ENCODE results near the gene METAP2.

The METAP2 gene

GRCh38 chr12:95516757-95517156, 42.8 kb downstream of the METAP2 start:
- no peak for DNase-seq

GRCh38 chr12:95517246-95517645, 43.3 kb downstream of the METAP2 start:
- no peak for DNase-seq

- no peak for DNase-seq
Observed at GRCh38 chr12:95518944-95519343, 45.0 kb downstream of the METAP2 start.

GRCh38 chr12:95520816-95521215, 46.9 kb downstream of the METAP2 start:
- DNase-seq = no peak

GRCh38 chr12:95522692-95523091, 48.7 kb downstream of the METAP2 start:
- no peak for DNase-seq

- DNase-seq = no peak
Observed at GRCh38 chr12:95528431-95528830, 54.5 kb downstream of the METAP2 start.

GRCh38 chr12:95529693-95530225, 55.8 kb downstream of the METAP2 start:
- DNase-seq = no peak

GRCh38 chr12:95532851-95533250, 58.9 kb downstream of the METAP2 start:
- DNase-seq = no peak

GRCh38 chr12:95533985-95534384, 60.0 kb downstream of the METAP2 start:
- no peak for DNase-seq

GRCh38 chr12:95538006-95538405, 64.1 kb downstream of the METAP2 start:
- DNase-seq = no peak

- DNase-seq = no peak
Observed at GRCh38 chr12:95538656-95539055, 64.7 kb downstream of the METAP2 start.

GRCh38 chr12:95541436-95541835, 67.5 kb downstream of the METAP2 start:
- DNase-seq = no peak

- DNase-seq = no peak
Observed at GRCh38 chr12:95543305-95543704, 69.4 kb downstream of the METAP2 start.

- no peak for DNase-seq
Observed at GRCh38 chr12:95544756-95545155, 70.8 kb downstream of the METAP2 start.

GRCh38 chr12:95545303-95545702, 71.4 kb downstream of the METAP2 start:
- no peak for DNase-seq

- DNase-seq = no peak
Observed at GRCh38 chr12:95545731-95546490, 72.0 kb downstream of the METAP2 start.

GRCh38 chr12:95546491-95546813, 72.5 kb downstream of the METAP2 start:
- DNase-seq = no peak

GRCh38 chr12:95547522-95548055, 73.6 kb downstream of the METAP2 start:
- DNase-seq = peak; percentile 13

- peak; percentile 7 for DNase-seq
Observed at GRCh38 chr12:95548056-95548538, 74.1 kb downstream of the METAP2 start.

- DNase-seq = peak; percentile 65
Observed at GRCh38 chr12:95548539-95549391, 74.8 kb downstream of the METAP2 start.

GRCh38 chr12:95549392-95550084, 75.6 kb downstream of the METAP2 start:
- DNase-seq = no peak

GRCh38 chr12:95551305-95551704, 77.4 kb downstream of the METAP2 start, which contains the start of gene USP44:
Gene USP44, minus strand, starts transcription at chr12:95551476. Its CDS starts 17,220 bp downstream, at chr12:95534256.
- DNase-seq = no peak
